Smooth muscle cell (in vitro differentiated cells): Measurements from ENCODE around the gene FAF1. TPM values are rescaled to one million over a fixed set of nuclear protein-coding genes. Genes with fewer than 3 reads are reported as not detected.
A peak's percentile ranks its signal among the peaks of the same experiment; 100 is the strongest.

ENCODE experiments used
- DNase-seq: peaks from one replicate; lab custom pipeline; 2025; ENCODE audit not compliant: unreplicated experiment; lab: John Stamatoyannopoulos, UW
- H2AFZ ChIP-seq: fragments of 200-600 bp; sonication (generic); 2 replicates; pipeline ENCODE4 v1.6.0; 2016; ENCODE audit warnings: antibody characterized with exemption, low read depth, mild to moderate bottlenecking
- H3F3A ChIP-seq: fragments of 200-600 bp; sonication (generic); 2 replicates; pipeline ENCODE4 v1.6.0; 2017; ENCODE audit warnings: antibody characterized with exemption, low read depth
- H3K27ac ChIP-seq: fragments of 200-600 bp; sonication (generic); 2 replicates; pipeline ENCODE4 v1.5.1; 2016; ENCODE audit warnings: low read depth, mild to moderate bottlenecking
- H3K27me3 ChIP-seq: fragments of 200-600 bp; sonication (generic); 2 replicates; pipeline ENCODE4 v1.6.1; 2016; ENCODE audit warnings: low read depth, mild to moderate bottlenecking
- H3K36me3 ChIP-seq: fragments of 200-600 bp; sonication (generic); 2 replicates; pipeline ENCODE4 v1.5.1; 2016; ENCODE audit warnings: low read depth
- H3K4me1 ChIP-seq: fragments of 200-600 bp; sonication (generic); 2 replicates; pipeline ENCODE4 v1.5.1; 2016; ENCODE audit warnings: low read depth
- H3K4me2 ChIP-seq: fragments of 200-600 bp; sonication (generic); 2 replicates; pipeline ENCODE4 v1.6.0; 2016; ENCODE audit warnings: mild to moderate bottlenecking
- H3K4me3 ChIP-seq: fragments of 200-600 bp; sonication (generic); 2 replicates; pipeline ENCODE4 v1.5.1; 2016; ENCODE audit warnings: mild to moderate bottlenecking
- H3K79me2 ChIP-seq: fragments of 200-600 bp; sonication (generic); 2 replicates; pipeline ENCODE4 v1.6.0; 2016; ENCODE audit warnings: low read depth, mild to moderate bottlenecking
- H3K9ac ChIP-seq: fragments of 200-600 bp; sonication (generic); 2 replicates; pipeline ENCODE4 v1.6.0; 2016; ENCODE audit warnings: low read depth
- H3K9me3 ChIP-seq: fragments of 200-600 bp; sonication (generic); replicated peaks from 2 replicates; pipeline ENCODE4 v1.5.1; 2016; ENCODE audit warnings: low read depth
- H4K20me1 ChIP-seq: fragments of 200-600 bp; sonication (generic); 2 replicates; pipeline ENCODE4 v1.6.0; 2016; ENCODE audit warnings: low read depth
- WGBS: methylation state at CpG from one replicate; pipeline ENCODE4 v1.1.7; 2016; ENCODE audit warnings: low lambda C conversion rate; 5-methylcytosine and 5-hydroxymethylcytosine counted together
- polyA plus RNA-seq: library from polyadenylated mRNA; unstranded; fragments of >200 nt; fragmentation: Nextera tagmentation; extraction: Ambion mirVana; gene quantifications from 2 replicates; pipeline ENCODE4 v1.2.1, GENCODE V29; 2016
- total RNA-seq: library from RNA; depleted of rRNA; stranded (reverse); fragments of >200 nt; gene quantifications from 2 replicates; pipeline ENCODE4 v1.2.3, GENCODE V29; 2014
- TF ChIP-seq, protein P1 (sequence below): fragments of 200-600 bp; sonication (generic); IDR thresholded peaks from 2 replicates; pipeline ENCODE4 v1.5.1; 2017; ENCODE audit warnings: borderline replicate concordance, mild to moderate bottlenecking, antibody characterized with exemption; ENCODE audit not compliant: insufficient read depth, poor library complexity, severe bottlenecking

FAF1 gene
- total and polyA plus RNA-seq, 2 experiments from 2014 or later, result 51.5 to 51.6 TPM

DNA sequence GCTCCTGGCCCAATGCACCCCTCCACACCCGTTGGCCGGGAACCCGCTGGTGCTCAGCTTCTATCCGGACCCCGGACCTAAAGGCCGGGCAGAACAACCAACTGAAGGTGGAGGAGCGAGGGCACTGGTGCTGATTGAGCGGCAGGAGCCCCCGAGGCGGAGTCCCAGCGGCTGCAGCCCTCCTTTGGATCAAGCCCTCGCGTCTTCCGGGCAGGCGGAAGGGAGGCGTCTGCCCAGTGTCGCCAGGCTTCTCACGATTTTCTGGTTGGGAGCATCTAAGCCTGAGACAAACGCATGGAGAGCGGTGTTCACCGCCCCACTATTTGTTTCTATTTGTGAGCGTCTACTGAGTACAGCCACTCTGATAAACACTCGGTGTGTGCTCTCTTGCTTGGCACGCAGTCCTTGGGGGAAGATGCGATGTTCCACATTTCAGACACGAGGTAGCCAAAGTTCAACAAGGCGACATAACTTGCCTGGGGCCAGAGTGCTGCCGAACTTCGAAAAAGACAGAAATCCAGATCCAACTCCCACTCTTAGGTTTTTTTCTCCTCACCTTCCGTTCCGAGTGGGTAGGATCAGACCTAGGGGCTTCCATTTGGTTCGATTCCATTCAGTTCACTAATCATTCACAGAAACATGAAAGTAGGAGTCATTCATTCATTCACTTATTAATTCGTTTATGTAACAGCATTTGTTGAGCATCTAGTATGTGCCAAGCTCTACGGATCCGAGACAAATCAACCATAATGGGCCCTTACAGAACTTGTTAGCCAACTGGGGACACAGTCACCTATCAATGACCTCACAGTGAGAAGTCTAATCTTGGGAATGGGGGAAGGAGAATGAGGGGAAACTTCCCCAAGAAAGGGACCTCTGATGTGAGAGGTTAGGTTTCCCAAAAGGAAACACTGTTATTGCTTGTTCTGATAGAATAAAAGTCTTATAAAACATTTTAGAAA, 532.0 kb downstream of the FAF1 start:
- TF ChIP-seq, protein P1, sequence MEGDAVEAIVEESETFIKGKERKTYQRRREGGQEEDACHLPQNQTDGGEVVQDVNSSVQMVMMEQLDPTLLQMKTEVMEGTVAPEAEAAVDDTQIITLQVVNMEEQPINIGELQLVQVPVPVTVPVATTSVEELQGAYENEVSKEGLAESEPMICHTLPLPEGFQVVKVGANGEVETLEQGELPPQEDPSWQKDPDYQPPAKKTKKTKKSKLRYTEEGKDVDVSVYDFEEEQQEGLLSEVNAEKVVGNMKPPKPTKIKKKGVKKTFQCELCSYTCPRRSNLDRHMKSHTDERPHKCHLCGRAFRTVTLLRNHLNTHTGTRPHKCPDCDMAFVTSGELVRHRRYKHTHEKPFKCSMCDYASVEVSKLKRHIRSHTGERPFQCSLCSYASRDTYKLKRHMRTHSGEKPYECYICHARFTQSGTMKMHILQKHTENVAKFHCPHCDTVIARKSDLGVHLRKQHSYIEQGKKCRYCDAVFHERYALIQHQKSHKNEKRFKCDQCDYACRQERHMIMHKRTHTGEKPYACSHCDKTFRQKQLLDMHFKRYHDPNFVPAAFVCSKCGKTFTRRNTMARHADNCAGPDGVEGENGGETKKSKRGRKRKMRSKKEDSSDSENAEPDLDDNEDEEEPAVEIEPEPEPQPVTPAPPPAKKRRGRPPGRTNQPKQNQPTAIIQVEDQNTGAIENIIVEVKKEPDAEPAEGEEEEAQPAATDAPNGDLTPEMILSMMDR, result no peak
- no peak for DNase-seq
- Histone ChIP-seq H3K4me1 (peaks cover 9% of the 10 kb centered on the region), H2AFZ (no peak overlapping the region), H3K27me3 (peaks cover 100% of the 10 kb centered on the region), H3F3A (no peaks in the 10 kb centered on the region), H3K4me3 (no peak overlapping the region), H3K9me3 (no peaks in the 10 kb centered on the region), H3K9ac (no peak overlapping the region), H3K27ac (no peak overlapping the region), H3K4me2 (no peak overlapping the region), H3K36me3 (no peaks in the 10 kb centered on the region), H3K79me2 (no peaks in the 10 kb centered on the region), H4K20me1 (no peaks in the 10 kb centered on the region)
- 7% methylated on average over 35 of the region's 35 CpGs for WGBS

DNA sequence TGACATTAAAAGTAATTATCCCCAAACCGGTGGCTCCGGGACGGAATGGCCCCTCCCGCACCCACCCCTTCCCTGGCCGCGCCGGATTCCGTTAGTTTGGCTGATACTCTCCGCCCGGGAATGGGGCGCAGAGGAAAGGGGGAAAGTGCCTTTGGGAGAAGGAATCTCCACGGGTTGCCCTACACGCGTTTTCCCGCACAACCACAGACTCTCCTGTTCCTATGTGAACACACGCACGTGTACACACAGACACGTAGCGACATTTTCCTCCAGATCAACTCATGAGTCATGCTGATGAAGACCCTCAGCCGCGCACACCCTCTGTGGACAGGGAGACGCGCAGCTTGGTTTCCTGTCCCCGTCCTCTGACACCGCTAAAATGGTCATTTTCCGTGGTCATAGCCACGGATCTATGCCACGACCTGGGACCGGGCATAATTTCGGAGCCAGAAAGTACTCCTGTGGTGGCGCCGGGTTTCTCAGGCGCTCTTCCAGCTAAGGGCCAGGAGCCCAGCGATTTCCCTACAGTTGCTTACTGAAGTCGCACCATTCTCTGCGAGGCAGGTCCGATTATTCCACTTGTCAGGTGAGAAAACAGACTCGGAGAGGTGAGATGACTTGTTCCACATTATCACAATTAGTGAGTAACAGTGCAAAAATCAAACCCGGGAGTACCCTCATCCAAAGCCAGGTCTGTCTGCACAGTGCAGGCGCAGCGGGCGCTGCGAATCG, 532.8 kb downstream of the FAF1 start:
- 4% methylated on average over 43 of the region's 44 CpGs for WGBS
- peak overlapping the region; percentile 26 for H3K4me2 ChIP-seq
- H3K79me2 ChIP-seq, result no peaks in the 10 kb centered on the region
- no peaks in the 10 kb centered on the region for H4K20me1 ChIP-seq
- no peak overlapping the region for H3K27ac ChIP-seq
- H3K36me3 ChIP-seq, result no peaks in the 10 kb centered on the region
- DNase-seq, result no peak
- no peak overlapping the region for H3K9ac ChIP-seq
- no peak overlapping the region for H2AFZ ChIP-seq
- TF ChIP-seq, protein P1, result no peak
- H3K4me3 ChIP-seq, result no peak overlapping the region
- H3K9me3 ChIP-seq, result no peaks in the 10 kb centered on the region
- H3K27me3 ChIP-seq, result peaks cover 100% of the 10 kb centered on the region
- H3F3A ChIP-seq, result no peaks in the 10 kb centered on the region
- peaks cover 17% of the 10 kb centered on the region for H3K4me1 ChIP-seq

DNA sequence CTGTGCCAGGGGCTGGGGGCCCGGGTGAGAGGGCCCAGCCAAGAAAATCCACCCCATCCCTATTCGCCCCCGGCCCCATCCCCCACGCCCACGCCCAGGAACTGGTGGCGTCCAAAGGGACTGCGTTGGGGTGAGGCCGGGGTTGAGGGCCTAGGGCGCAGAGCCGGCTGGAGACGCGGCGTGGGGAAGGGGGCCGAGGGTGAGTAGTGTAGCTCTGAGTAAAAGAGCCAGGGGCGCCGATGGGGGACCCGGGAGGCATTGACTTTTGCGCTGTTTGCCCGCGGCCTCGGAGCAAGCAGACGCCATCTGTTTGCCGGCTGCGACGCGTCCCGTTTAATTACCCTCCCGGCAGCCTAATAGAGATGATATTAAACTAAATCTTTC, 533.4 kb downstream of the FAF1 start:
- Histone ChIP-seq H3F3A (no peaks in the 10 kb centered on the region), H2AFZ (no peak overlapping the region), H3K79me2 (no peaks in the 10 kb centered on the region), H3K4me2 (peak overlapping the region; percentile 26), H3K4me1 (peaks cover 17% of the 10 kb centered on the region), H3K9me3 (no peaks in the 10 kb centered on the region), H4K20me1 (no peaks in the 10 kb centered on the region), H3K36me3 (no peaks in the 10 kb centered on the region), H3K9ac (no peak overlapping the region), H3K4me3 (no peak overlapping the region), H3K27ac (no peak overlapping the region), H3K27me3 (peaks cover 100% of the 10 kb centered on the region)
- 6% methylated on average over 26 of the region's 28 CpGs for WGBS
- TF ChIP-seq, protein P1, result no peak
- DNase-seq, result no peak
